Measurements from ENCODE around the gene SELENBP1. TPM values are rescaled to one million over a fixed set of nuclear protein-coding genes. Genes with fewer than 3 reads are reported as not detected.

The SELENBP1 gene
- total and polyA plus RNA-seq, 2 of the 13 experiments (the other 11 are each of a cell fraction or from before 2014, with no cell fraction given) = 27.8 to 29.0 TPM

- TF ChIP-seq KLF13 (CRISPR knock-in tag; IDR thresholded peaks at IDR 0.05) (no peak), STAT6 (CRISPR knock-in tag; IDR thresholded peaks at IDR 0.05; ENCODE audit: borderline replicate concordance) (peak; percentile 89), ETV5 (CRISPR knock-in tag; IDR thresholded peaks at IDR 0.05; ENCODE audit: borderline replicate concordance) (peak; percentile 84; the same call in 1 of the 2 replicates), MED13 (CRISPR knock-in tag; IDR thresholded peaks at IDR 0.05) (no peak), ZBTB42 (CRISPR knock-in tag; IDR thresholded peaks at IDR 0.05) (no peak), ZNF280D (CRISPR knock-in tag; IDR thresholded peaks at IDR 0.05) (no peak), HNF4G (IDR thresholded peaks at IDR 0.05; ENCODE audit: borderline replicate concordance, low read depth, low read length) (no peak), HNF4G (CRISPR knock-in tag; IDR thresholded peaks at IDR 0.05; ENCODE audit: borderline replicate concordance, low read depth) (peak; percentile 55; the same call in 1 of the 2 replicates), ZNF639 (CRISPR knock-in tag; conservative IDR thresholded peaks at IDR 0.05) (no peak), ZNF737 (CRISPR knock-in tag; IDR thresholded peaks at IDR 0.05; ENCODE audit: borderline replicate concordance) (no peak), ZNF512 (CRISPR knock-in tag; IDR thresholded peaks at IDR 0.05) (no peak), SRF (IDR thresholded peaks at IDR 0.05; ENCODE audit: low read depth, low read length) (no peak), ZNF367 (CRISPR knock-in tag; IDR thresholded peaks at IDR 0.05; ENCODE audit: borderline replicate concordance) (no peak), ZNF253 (CRISPR knock-in tag; IDR thresholded peaks at IDR 0.05; ENCODE audit: borderline replicate concordance) (no peak), ADNP (CRISPR knock-in tag; IDR thresholded peaks at IDR 0.05) (no peak), ZNF101 (CRISPR knock-in tag; IDR thresholded peaks at IDR 0.05; ENCODE audit: borderline replicate concordance, low read depth) (no peak), SP2 (CRISPR knock-in tag; IDR thresholded peaks at IDR 0.05) (peak; percentile 51; the same call in 1 of the 2 replicates), TBL1XR1 (IDR thresholded peaks at IDR 0.05; ENCODE audit: borderline replicate concordance, low read length, partially characterized antibody) (peak; percentile 34), SOX13 (IDR thresholded peaks at IDR 0.05) (no peak), SOX13 (CRISPR knock-in tag; conservative IDR thresholded peaks at IDR 0.05 in 1 of 2, IDR thresholded peaks at IDR 0.05 in 1 of 2) (no peak; a peak in 1 of 4 replicates)
These were observed 27.0 kb upstream of the SELENBP1 start, which contains the start of gene PSMB4 (continued) for GRCh38 chr1:151399324-151400171.
